ENCODE data around the gene ZDHHC9. TPM values are rescaled to one million over a fixed set of nuclear protein-coding genes. Genes with fewer than 3 reads are reported as not detected.
A peak's percentile ranks its signal among the peaks of the same experiment; 100 is the strongest.

Gene ZDHHC9
- total RNA-seq, 1 donor from 2014 or later: 23.4 TPM

- DNase-seq (ENCODE audit: low read depth): peak; percentile 30
These were observed 20.6 kb downstream of the ZDHHC9 start for GRCh38 chrX:129823115-129823514.

- no peak for DNase-seq (ENCODE audit: low read depth)
These were observed 25.6 kb downstream of the ZDHHC9 start for GRCh38 chrX:129818123-129818522.

GRCh38 chrX:129813662-129814368 lies 29.9 kb downstream of the ZDHHC9 start:
- DNase-seq (ENCODE audit: low read depth): no peak

GRCh38 chrX:129808829-129809796 lies 34.6 kb downstream of the ZDHHC9 start:
- DNase-seq (ENCODE audit: low read depth): no peak

- DNase-seq (ENCODE audit: low read depth): no peak
These were observed 35.4 kb downstream of the ZDHHC9 start for GRCh38 chrX:129808158-129808828.

- DNase-seq (ENCODE audit: low read depth): no peak
These were observed 38.9 kb downstream of the ZDHHC9 start for GRCh38 chrX:129804806-129805205.

GRCh38 chrX:129802863-129803262 lies 40.8 kb downstream of the ZDHHC9 start:
- no peak for DNase-seq (ENCODE audit: low read depth)

- DNase-seq (ENCODE audit: low read depth): no peak
These were observed 43.5 kb downstream of the ZDHHC9 start for GRCh38 chrX:129800186-129800585.

GRCh38 chrX:129798888-129799287 lies 44.8 kb downstream of the ZDHHC9 start:
- DNase-seq (ENCODE audit: low read depth): no peak

GRCh38 chrX:129798456-129798855 lies 45.2 kb downstream of the ZDHHC9 start:
- no peak for DNase-seq (ENCODE audit: low read depth)

GRCh38 chrX:129797251-129797906 lies 46.3 kb downstream of the ZDHHC9 start:
- DNase-seq (ENCODE audit: low read depth): no peak

GRCh38 chrX:129795584-129795983 lies 48.1 kb downstream of the ZDHHC9 start:
- DNase-seq (ENCODE audit: low read depth): no peak

- DNase-seq (ENCODE audit: low read depth): no peak
These were observed 50.0 kb downstream of the ZDHHC9 start for GRCh38 chrX:129793604-129794191.

- DNase-seq (ENCODE audit: low read depth): no peak
These were observed 50.9 kb downstream of the ZDHHC9 start for GRCh38 chrX:129792586-129793291.

GRCh38 chrX:129791961-129792570 lies 51.6 kb downstream of the ZDHHC9 start:
- DNase-seq (ENCODE audit: low read depth): no peak

- no peak for DNase-seq (ENCODE audit: low read depth)
These were observed 52.4 kb downstream of the ZDHHC9 start for GRCh38 chrX:129791336-129791735.

- no peak for DNase-seq (ENCODE audit: low read depth)
These were observed 52.9 kb downstream of the ZDHHC9 start for GRCh38 chrX:129790808-129791207.

GRCh38 chrX:129790146-129790545 lies 53.5 kb downstream of the ZDHHC9 start:
- no peak for DNase-seq (ENCODE audit: low read depth)

GRCh38 chrX:129788527-129788926 lies 55.2 kb downstream of the ZDHHC9 start:
- no peak for DNase-seq (ENCODE audit: low read depth)

- DNase-seq (ENCODE audit: low read depth): no peak
These were observed 56.2 kb downstream of the ZDHHC9 start for GRCh38 chrX:129787336-129788055.

Measured in renal cortical epithelial cell (primary cell).